ENCODE data around the gene TMPO. TPM values are rescaled to one million over a fixed set of nuclear protein-coding genes. Genes with fewer than 3 reads are reported as not detected.

The TMPO gene
- total RNA-seq, 2 donors from 2014 or later: 29.2 to 34.0 TPM

DNA sequence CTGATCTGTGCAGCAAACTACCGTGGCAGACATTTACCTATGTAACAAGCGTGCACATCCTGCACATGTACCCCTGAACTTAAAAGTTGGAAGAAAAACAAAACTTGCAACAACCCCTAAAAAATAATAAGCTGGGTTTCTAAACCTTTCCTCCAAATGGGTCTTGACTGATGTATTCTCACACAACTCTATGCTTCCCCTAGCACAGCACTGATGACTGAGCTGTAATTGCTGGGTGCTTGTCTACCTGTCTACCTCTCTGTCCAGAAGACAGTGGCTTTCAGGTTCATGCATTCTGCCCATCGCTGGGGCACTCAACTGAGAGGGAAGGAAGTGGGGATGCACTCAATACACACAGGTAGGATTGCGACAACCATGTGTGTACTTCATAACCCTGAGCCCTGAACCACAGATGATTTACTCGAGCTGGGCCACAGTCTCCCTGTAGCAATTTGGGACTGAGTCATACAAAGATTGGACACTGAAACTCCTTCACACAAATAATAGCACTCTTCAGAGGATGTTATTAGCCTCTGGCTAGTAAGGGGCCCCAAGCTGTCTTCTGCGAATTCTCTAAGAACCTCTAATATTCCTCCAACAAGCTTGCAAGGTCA is 44.8 kb upstream of the TMPO start:
- no peaks in the 10 kb centered on the region for H3K36me3 ChIP-seq
- no peaks in the 10 kb centered on the region for H3K27me3 ChIP-seq
- no peak overlapping the region for H3K4me3 ChIP-seq
- peak; percentile 28 for DNase-seq (ENCODE audit: low spot score)
- TF ChIP-seq, protein P1, sequence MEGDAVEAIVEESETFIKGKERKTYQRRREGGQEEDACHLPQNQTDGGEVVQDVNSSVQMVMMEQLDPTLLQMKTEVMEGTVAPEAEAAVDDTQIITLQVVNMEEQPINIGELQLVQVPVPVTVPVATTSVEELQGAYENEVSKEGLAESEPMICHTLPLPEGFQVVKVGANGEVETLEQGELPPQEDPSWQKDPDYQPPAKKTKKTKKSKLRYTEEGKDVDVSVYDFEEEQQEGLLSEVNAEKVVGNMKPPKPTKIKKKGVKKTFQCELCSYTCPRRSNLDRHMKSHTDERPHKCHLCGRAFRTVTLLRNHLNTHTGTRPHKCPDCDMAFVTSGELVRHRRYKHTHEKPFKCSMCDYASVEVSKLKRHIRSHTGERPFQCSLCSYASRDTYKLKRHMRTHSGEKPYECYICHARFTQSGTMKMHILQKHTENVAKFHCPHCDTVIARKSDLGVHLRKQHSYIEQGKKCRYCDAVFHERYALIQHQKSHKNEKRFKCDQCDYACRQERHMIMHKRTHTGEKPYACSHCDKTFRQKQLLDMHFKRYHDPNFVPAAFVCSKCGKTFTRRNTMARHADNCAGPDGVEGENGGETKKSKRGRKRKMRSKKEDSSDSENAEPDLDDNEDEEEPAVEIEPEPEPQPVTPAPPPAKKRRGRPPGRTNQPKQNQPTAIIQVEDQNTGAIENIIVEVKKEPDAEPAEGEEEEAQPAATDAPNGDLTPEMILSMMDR (IDR thresholded peaks at IDR 0.05): no peak
- H3K4me1 ChIP-seq: peaks cover 0 to 18% of the 10 kb centered on the region in 2 donors
- peak overlapping the region in 1 of 2 donors; percentile 83 for H3K27ac ChIP-seq
- no peaks in the 10 kb centered on the region for H3K9me3 ChIP-seq

DNA sequence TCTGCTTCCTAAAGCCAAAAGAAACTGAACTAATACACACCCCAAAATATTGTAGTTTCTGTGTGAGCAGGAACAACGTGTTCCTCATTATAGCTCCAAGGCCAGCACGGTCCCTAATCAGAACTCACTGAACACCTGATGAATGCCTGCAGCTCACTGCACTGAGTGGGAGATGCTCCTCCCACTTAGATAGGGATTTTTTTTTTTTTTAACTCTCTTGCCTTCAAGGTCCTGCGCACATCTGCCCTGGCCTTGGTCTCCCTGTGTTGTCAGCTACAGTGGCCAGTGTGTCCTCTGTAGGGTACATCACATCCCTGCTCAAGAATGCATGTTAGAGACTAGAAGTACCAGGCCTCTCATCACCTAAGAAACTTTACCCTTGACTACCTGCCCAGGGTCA is 44.3 kb upstream of the TMPO start:
- Histone ChIP-seq H3K36me3 (no peaks in the 10 kb centered on the region), H3K4me3 (no peak overlapping the region), H3K27me3 (no peaks in the 10 kb centered on the region), H3K27ac (peak overlapping the region; percentile 10 to 83), H3K4me1 (peaks cover 0 to 14% of the 10 kb centered on the region in 2 donors), H3K9me3 (no peaks in the 10 kb centered on the region)
- TF ChIP-seq, protein P1 (IDR thresholded peaks at IDR 0.05): no peak
- peak; percentile 55 for DNase-seq (ENCODE audit: low spot score)

DNA sequence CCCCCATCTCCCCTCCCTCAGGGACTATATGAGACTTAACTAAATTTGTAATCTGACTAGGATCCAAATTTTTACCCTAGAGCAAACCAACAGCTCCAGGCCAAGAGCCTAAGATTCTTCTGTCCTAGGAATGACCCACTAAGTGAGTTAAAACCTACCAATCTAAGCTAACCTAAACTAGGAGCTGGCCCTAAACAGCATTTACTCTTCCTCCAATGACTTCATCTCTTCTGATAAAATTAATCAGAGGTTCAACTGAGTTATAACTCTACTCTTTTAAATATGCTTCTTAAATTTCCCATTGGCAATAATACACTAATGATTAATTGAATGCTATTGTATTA is 39.9 kb upstream of the TMPO start:
- peaks cover 0 to 11% of the 10 kb centered on the region in 2 donors for H3K4me1 ChIP-seq
- TF ChIP-seq, protein P1 (IDR thresholded peaks at IDR 0.05): no peak
- no peaks in the 10 kb centered on the region for H3K36me3 ChIP-seq
- H3K4me3 ChIP-seq: no peak overlapping the region
- DNase-seq (ENCODE audit: low spot score): no peak
- H3K27ac ChIP-seq: peak overlapping the region in 1 of 2 donors; percentile 71
- no peaks in the 10 kb centered on the region for H3K27me3 ChIP-seq
- H3K9me3 ChIP-seq: no peaks in the 10 kb centered on the region

DNA sequence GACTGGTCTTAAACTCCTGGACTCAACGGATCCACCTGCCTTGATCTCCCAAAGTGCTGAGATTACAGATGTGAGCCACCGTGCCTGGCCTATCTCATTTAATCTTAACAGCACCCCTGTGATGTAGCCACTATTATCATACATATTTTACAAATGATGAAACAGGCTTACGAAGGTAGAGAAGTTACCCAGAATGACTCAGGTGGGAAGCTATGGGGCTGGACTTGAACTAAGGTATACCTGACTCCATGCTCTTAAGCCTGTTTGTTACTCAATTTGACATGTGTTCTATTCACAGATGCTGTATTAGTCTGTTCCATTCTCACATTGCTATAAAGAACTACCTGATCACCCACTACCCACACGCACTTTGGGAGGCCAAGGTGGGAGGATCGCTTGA is 36.8 kb upstream of the TMPO start:
- Histone ChIP-seq H3K9me3 (no peaks in the 10 kb centered on the region), H3K4me3 (no peak overlapping the region), H3K4me1 (peaks cover 0 to 6% of the 10 kb centered on the region in 2 donors), H3K27me3 (no peaks in the 10 kb centered on the region), H3K27ac (no peak overlapping the region), H3K36me3 (no peaks in the 10 kb centered on the region)
- DNase-seq (ENCODE audit: low spot score): no peak
- TF ChIP-seq, protein P1 (IDR thresholded peaks at IDR 0.05): no peak

DNA sequence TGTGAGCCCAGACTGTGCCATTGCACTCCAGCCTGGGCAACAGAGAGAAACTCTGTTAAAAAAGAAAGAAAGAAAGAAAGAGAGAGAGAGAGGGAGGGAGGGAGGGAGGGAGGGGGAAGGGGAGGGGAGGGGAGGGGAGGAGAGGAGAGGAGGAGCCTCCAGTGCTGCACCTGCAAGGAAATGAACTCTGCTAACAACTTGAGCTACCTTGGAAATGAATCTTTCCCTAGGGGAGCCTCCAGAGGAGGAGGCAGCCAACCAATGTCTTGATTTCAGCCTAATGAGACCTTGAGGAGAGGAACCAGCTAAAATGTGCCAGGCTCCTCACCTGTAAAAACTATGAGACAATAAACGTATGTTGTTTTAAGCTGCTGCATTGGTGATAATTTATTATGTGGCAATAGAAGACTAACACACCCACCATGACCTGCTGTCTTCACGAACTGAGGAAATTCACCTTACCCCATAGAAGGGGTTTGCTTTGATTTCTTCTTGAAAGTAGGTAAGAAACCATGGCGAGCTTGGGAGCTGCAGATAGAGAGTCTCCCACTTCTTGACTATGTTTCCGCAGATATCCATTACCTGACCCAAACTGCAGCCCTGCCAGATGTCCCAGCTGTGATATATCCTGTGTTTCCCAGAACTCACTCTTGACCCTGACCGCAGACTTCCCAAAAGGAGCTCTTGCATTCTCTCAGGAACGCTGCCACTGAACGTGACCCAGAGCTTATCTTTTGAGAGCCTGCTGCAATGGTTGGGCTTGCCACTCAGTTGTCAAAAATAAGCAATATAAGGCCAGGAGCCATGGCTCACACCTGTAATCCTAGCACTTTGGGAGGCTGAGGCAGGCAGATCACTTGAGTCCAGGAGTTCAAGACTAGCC is 31.5 kb upstream of the TMPO start:
- Histone ChIP-seq H3K27me3 (no peaks in the 10 kb centered on the region), H3K9me3 (no peaks in the 10 kb centered on the region), H3K4me3 (no peak overlapping the region), H3K4me1 (no peaks in the 10 kb centered on the region), H3K36me3 (no peaks in the 10 kb centered on the region), H3K27ac (no peak overlapping the region)
- DNase-seq (ENCODE audit: low spot score): no peak
- TF ChIP-seq, protein P1 (IDR thresholded peaks at IDR 0.05): no peak

All from right atrium auricular region (tissue), 2 donors.